CD4-positive, alpha-beta T cell treated with Interleukin-21 for 1 hour (primary cell): ENCODE data around the gene LYVE1.
A peak's percentile ranks its signal among the peaks of the same experiment; 100 is the strongest.

Experiments used
- DNase-seq: peaks from one replicate; pipeline ENCODE4 v3.0.0-alpha.2; 2020

LYVE1 gene

DNA sequence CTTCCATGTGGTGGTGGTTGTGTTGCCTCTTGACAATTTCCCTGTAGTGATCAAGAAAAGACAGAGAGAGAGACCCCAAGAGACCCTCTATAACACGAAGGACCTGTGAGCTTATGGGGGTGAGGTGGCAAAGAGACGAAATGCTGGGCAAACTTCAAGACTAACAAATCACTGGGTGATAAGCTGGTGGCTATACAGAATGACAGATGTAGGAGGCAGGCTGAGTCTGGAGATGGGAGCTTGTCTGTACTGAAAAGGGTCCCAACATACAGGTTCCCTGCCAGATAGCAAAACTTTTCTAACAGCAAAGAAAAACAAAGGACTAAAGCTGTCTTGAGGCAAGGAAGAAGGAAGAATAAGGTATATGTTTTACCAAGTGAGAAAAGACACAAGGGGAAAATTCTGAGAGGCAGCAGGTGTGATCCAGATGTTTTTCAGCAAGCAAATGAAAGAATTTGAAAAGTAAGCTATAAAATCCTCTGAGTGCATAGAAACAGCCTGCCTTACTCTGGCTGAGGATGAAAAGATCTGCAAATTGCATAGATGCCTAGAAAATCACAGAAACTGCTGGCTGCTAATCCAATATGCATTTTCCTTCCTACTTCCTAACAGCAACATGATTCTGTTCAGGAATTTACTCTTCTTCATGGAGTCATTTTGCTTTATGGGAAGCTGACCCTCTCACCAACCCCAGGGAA is 21.9 kb upstream of the LYVE1 start:
- no peak for DNase-seq

- no peak for DNase-seq
These were observed 20.4 kb upstream of the LYVE1 start for GRCh38 chr11:10588904-10589303.

GRCh38 chr11:10587995-10588394 is 19.5 kb upstream of the LYVE1 start:
- no peak for DNase-seq

GRCh38 chr11:10587388-10587787 is 18.9 kb upstream of the LYVE1 start:
- DNase-seq: no peak

GRCh38 chr11:10584071-10584501 is 15.6 kb upstream of the LYVE1 start:
- no peak for DNase-seq

- DNase-seq: peak; percentile 13
These were observed 13.1 kb upstream of the LYVE1 start for GRCh38 chr11:10581481-10582019.

DNA sequence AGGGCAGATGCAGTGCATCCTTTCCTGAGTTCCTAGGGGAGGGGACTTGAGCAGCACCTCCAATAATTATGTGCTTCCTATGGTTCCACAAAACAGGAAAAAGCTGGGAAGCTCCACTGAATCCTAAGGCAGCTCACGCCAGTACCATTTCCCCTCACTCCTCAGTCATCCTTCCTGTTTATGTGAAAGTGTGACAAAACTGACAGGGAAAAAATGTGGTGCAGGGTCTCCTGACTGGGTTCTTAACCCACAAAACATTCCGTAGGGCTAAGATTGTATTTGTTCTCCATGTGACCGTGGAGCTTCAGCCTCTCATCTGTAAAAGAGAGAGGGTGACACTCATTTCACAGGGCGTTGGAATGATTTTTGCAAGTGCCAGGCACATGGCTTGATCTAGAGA is 12.2 kb upstream of the LYVE1 start:
- DNase-seq: no peak

DNA sequence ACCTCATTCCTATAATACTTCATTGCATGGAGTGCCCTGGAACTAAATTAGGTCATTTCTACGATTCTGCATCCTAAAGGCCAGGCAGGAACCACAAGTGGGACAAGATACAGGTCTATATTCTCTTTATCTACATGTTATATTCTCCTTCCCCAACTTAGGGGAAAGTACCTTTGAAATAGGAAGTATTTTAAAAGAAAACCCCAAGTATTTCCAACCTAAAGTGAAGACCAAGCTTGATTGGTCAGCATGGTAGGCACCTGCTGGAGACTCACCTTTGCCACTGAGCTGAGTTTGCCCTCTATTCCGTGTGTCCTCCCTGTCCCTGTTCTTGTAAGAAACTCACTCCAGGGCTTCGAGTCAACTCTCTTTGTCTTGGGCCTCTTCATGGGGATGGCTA is 11.2 kb upstream of the LYVE1 start:
- no peak for DNase-seq

DNA sequence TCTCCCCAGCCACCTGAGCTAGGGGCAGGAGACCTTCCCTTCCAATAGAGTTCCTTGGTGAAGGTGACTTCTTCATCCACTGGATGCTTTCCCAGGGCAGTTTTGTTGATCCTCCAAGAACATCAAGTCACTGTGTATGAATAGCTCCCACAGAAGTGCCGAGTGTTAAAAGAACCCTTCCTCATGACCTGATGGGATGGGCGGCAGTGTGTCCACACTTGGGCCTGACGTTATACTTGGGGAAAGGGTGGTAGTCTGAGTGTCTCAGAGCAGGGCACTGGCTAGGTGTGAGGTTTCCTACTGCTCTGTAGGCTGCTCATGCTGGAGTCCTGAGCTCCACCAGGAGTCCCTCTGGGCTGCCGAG is 7.6 kb upstream of the LYVE1 start:
- no peak for DNase-seq

GRCh38 chr11:10575346-10576034 is 7.0 kb upstream of the LYVE1 start:
- DNase-seq: no peak

- no peak for DNase-seq
These were observed 5.1 kb upstream of the LYVE1 start for GRCh38 chr11:10573556-10573955.

DNA sequence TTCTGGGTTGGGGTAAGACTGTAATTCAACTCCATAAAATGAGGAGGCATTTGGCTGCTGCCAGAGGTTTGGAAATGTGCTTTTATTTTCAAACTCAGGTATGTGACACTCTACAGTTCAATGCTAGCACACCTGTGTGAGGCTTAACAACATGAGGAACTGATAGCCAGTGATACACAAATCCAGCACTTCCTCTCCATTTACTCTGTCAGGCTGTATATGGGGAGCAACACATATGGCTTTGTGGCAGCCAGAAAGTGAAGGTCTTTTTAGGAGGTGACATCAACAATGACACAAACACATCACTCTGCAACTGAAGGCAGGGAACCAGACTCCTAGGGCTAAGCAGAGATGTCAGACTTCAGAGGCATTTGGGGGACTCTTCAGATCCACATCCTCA is 4.6 kb upstream of the LYVE1 start:
- DNase-seq: no peak

GRCh38 chr11:10572533-10572932 is 4.1 kb upstream of the LYVE1 start:
- no peak for DNase-seq

- DNase-seq: no peak
These were observed 1.0 kb downstream of the LYVE1 start for GRCh38 chr11:10567446-10567845.

DNA sequence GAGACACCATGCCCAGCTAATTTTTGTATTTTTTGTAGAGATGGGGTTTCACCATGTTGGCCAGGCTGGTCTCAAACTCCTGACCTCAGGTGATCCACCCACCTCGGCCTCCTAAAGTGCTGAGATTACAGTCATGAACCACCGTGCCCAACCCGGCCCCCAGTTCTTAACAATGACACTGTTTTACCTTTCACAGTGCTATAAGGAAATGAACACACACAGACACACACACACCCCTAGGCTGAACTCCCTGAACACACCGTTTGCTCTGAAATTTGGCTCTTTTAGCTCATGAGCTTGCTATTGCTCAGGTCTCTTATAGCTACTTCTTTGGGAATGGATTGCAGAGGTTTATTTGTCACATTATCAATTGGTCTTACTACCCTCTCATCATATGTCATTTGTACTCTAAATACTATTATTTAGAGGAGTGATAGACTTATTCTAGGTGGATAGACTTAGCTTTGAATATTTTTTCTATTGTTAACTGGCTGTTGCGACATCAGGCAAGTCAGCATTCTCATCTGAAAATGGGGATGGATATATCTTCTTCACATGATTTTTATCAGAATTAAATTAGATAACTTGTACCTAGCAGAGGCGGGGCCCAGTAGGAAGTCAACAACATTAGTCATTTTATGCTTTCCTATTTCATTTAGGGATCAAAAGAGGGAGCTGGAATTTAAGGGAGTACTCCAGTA is 2.1 kb downstream of the LYVE1 start:
- no peak for DNase-seq

DNA sequence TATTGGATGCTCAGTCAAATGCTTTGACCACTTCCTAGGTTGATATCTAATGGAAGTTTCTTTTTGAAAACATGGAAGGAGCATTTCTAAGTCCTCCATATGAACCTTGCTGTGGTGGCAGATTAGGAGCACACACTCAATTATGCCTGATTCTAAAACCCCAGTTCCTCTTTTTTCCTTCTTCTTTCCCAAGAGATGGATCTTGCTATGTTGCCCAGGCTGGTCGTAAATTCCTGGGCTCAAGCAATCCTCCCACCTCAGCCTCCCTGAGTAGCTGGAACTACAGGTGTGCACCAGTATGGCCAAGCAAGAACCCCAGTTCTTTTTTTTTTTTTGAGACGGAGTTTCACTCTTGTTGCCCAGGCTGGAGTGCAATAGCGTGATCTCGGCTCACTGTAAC is 3.0 kb downstream of the LYVE1 start:
- DNase-seq: no peak

GRCh38 chr11:10564696-10565318 is 3.7 kb downstream of the LYVE1 start:
- no peak for DNase-seq

DNA sequence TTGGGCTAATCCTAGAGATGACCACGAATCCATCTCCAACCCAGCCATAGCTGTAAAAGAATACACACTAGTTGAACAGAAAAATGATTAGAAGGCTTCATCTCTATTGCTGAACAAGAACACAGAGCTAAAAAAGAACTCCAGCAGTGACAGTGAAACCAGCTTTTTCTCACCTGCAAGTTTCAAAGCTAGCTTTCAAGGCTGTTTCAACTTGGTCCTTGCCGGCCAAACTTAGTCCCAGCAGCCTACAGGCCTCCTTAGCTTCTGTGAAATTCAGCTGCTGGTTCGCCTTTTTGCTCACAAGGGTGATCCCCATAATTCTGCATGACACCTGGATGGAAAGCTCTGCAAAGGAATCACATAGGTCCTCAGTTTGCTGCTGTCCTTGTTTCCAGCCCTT is 4.4 kb downstream of the LYVE1 start:
- no peak for DNase-seq

- DNase-seq: no peak
These were observed 6.5 kb downstream of the LYVE1 start for GRCh38 chr11:10561947-10562346.

DNA sequence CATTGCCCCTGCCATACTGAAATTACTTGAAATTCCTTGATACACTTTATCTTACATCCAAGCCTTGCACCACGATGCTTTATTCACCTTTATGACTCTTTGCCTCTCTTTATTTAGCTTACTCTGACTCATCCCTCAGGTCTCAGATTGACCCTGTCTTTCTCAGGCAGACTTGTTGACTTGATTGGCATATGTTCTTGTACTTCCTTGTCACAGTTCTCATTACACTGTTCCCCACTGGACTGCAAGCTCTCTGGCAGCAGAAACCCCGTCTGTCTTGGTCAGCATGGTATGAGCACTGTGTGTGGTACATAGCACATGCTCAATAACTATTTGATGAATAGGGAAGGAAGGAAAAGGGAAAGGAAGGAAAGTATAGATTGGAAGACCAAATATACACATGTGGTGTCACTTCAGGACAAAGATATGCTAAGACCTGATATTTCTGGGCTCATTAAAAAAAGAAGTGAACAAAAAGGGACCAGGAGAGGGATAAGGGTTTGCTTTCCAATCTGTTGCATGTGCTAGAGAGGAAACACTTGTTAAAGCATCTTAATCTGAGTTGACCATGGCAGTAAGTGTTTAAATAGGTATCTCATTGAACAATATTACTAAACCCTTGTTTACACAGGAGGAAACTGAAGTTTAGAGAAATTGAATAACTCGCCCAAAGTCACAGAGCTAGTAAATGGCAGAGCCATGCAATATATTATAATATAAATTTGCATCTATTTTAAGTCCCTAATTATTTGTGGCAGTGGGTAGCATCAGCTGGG is 7.2 kb downstream of the LYVE1 start:
- DNase-seq: no peak

DNA sequence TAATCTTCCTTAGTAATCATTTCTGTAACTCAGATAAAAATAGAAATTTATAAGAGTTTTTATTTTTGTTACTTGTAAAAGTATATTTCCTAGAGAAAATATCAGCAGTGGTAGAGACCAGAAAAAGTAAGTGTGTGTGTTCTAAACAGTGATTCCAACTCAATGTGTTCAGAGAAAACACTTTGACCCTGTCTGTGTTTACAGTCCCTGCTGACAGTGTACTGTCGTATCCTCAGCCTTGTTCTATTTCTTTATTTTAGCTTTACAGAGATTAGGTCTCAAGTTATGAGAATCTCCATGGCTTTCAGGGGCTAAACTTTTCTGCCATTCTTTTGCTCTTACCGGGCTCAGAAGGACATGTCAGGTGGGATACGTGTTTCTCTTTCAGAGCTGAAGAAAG is 10.2 kb downstream of the LYVE1 start:
- DNase-seq: no peak

DNA sequence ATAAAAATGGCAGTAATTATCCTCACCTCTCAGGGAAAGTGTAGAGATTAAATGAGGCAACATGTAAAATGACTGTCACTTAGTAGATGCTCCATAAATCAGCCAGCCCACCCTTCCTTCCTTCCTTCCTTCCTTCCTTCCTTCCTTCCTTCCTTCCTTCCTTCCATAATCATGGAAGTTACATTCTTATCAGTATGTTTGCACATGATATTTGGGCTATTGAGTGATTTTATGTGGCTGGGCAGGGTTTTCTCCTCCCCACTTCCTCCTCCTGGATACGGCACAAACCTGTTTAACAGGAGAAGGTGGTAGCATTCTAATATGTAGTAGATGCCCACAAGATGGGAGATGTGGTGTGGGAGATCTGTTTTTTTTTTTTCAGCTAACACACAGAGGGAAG is 11.9 kb downstream of the LYVE1 start:
- DNase-seq: no peak
